Measurements from ENCODE around the gene CAMK2N2. TPM values are rescaled to one million over a fixed set of nuclear protein-coding genes. Genes with fewer than 3 reads are reported as not detected.

The CAMK2N2 gene
- total RNA-seq, 2 donors from 2014 or later = not detected

GRCh38 chr3:184259878-184260723 is 1.3 kb downstream of the CAMK2N2 start:
- peak overlapping the region in 1 of 2 donors; percentile 54 for H3K4me3 ChIP-seq
- H3K27me3 ChIP-seq = peaks cover 3 to 23% of the 10 kb centered on the region in 2 donors
- DNase-seq (ENCODE audit: low spot score) = no peak
- no peaks in the 10 kb centered on the region for H3K36me3 ChIP-seq
- H3K4me1 ChIP-seq = peaks cover 0 to 32% of the 10 kb centered on the region in 2 donors
- no peak for TF ChIP-seq CTCF (IDR thresholded peaks at IDR 0.05)
- no peak overlapping the region for H3K27ac ChIP-seq
- H3K9me3 ChIP-seq = no peaks in the 10 kb centered on the region

GRCh38 chr3:184259396-184259877 is 1.9 kb downstream of the CAMK2N2 start:
- Histone ChIP-seq H3K4me1 (peaks cover 0 to 32% of the 10 kb centered on the region in 2 donors), H3K36me3 (no peaks in the 10 kb centered on the region), H3K9me3 (no peaks in the 10 kb centered on the region), H3K27me3 (peaks cover 3 to 23% of the 10 kb centered on the region in 2 donors), H3K4me3 (peak overlapping the region in 1 of 2 donors; percentile 31), H3K27ac (no peak overlapping the region)
- DNase-seq (ENCODE audit: low spot score) = no peak
- no peak for TF ChIP-seq CTCF (IDR thresholded peaks at IDR 0.05)

GRCh38 chr3:184258926-184259325 is 2.4 kb downstream of the CAMK2N2 start:
- peaks cover 3 to 23% of the 10 kb centered on the region in 2 donors for H3K27me3 ChIP-seq

GRCh38 chr3:184257083-184257915 is 4.1 kb downstream of the CAMK2N2 start:
- H3K4me1 ChIP-seq = peaks cover 0 to 26% of the 10 kb centered on the region in 2 donors
- H3K9me3 ChIP-seq = no peaks in the 10 kb centered on the region
- peaks cover 0 to 12% of the 10 kb centered on the region in 2 donors for H3K27me3 ChIP-seq
- no peaks in the 10 kb centered on the region for H3K36me3 ChIP-seq
- no peak overlapping the region for H3K4me3 ChIP-seq
- H3K27ac ChIP-seq = no peak overlapping the region
- TF ChIP-seq CTCF (IDR thresholded peaks at IDR 0.05) = no peak
- DNase-seq (ENCODE audit: low spot score) = no peak

More at GRCh38 chr3:184258926-184259325, 2.4 kb downstream of the CAMK2N2 start:
- H3K4me1 ChIP-seq = peaks cover 0 to 32% of the 10 kb centered on the region in 2 donors
- H3K4me3 ChIP-seq = no peak overlapping the region
- no peak for TF ChIP-seq CTCF (IDR thresholded peaks at IDR 0.05)
- no peaks in the 10 kb centered on the region for H3K9me3 ChIP-seq
- DNase-seq (ENCODE audit: low spot score) = no peak
- H3K27ac ChIP-seq = no peak overlapping the region
- no peaks in the 10 kb centered on the region for H3K36me3 ChIP-seq

- no peaks in the 10 kb centered on the region for H3K9me3 ChIP-seq
- no peak overlapping the region for H3K27ac ChIP-seq
- H3K4me3 ChIP-seq = no peak overlapping the region
- peaks cover 0 to 3% of the 10 kb centered on the region in 2 donors for H3K27me3 ChIP-seq
- H3K36me3 ChIP-seq = no peaks in the 10 kb centered on the region
- no peak for TF ChIP-seq CTCF (IDR thresholded peaks at IDR 0.05)
- no peak for DNase-seq (ENCODE audit: low spot score)
- peaks cover 0 to 10% of the 10 kb centered on the region in 2 donors for H3K4me1 ChIP-seq
Measured at GRCh38 chr3:184255291-184256039, 5.9 kb downstream of the CAMK2N2 start.

Data from right atrium auricular region (tissue), 2 donors.